PFSK-1 (cell line): Measurements from ENCODE around the gene VAV3.

Source experiments
- FOXP2 ChIP-seq: optimal IDR thresholded peaks from 2 replicates; pipeline ENCODE3; 2011; ENCODE audit warnings: borderline replicate concordance, control low read depth, inconsistent platforms; ENCODE audit not compliant: insufficient read depth; ENCODE audit errors: extremely low read length, extremely low read depth
- POLR2AphosphoS5 ChIP-seq: IDR thresholded peaks from 2 replicates; pipeline ENCODE4 v1.6.1; 2012; ENCODE audit warnings: low read depth, mild to moderate bottlenecking, control low read depth, low read length, moderate library complexity
- SIN3A ChIP-seq: IDR thresholded peaks from 2 replicates; pipeline ENCODE4 v1.6.1; 2012; ENCODE audit warnings: mild to moderate bottlenecking, low read length, moderate library complexity, borderline replicate concordance; ENCODE audit not compliant: insufficient read depth
- TAF1 ChIP-seq: IDR thresholded peaks from 2 replicates; pipeline ENCODE4 v1.6.1; 2012; ENCODE audit warnings: low read length, control low read depth, borderline replicate concordance; ENCODE audit not compliant: insufficient read depth
- TF ChIP-seq, protein P1 (sequence below), 2 experiments: IDR thresholded peaks; 2 replicates each; pipeline versions ENCODE4 v1.6.1 to v1.8.0; 2011 to 2012; ENCODE audit warnings: low read depth in 2 of 2, low read length in 2 of 2, control low read depth in 1 of 2, inconsistent platforms in 1 of 2, mild to moderate bottlenecking in 1 of 2, moderate library complexity in 1 of 2; ENCODE audit not compliant: insufficient read depth in 1 of 2

Gene VAV3

DNA sequence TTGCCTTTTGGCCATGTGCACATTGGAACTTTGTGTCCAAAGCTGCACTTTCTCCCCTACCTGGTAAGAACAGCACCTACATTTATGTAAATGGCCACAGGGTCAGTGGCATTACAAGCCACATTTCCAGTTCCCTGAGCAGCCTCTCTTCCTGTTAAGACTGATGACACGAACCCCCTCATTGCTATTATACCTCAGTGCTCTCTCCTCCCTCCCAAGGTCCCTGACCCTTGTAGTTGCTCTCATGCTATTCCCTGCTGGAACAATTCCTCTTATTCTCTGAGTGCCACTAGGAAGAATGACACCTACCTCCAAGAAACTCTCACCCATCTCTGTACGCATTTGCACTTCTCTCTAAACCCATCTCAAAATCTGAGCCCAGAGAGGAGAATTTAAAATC is 14.9 kb upstream of the VAV3 start:
- no peak for TF ChIP-seq TAF1
- TF ChIP-seq, protein P1, sequence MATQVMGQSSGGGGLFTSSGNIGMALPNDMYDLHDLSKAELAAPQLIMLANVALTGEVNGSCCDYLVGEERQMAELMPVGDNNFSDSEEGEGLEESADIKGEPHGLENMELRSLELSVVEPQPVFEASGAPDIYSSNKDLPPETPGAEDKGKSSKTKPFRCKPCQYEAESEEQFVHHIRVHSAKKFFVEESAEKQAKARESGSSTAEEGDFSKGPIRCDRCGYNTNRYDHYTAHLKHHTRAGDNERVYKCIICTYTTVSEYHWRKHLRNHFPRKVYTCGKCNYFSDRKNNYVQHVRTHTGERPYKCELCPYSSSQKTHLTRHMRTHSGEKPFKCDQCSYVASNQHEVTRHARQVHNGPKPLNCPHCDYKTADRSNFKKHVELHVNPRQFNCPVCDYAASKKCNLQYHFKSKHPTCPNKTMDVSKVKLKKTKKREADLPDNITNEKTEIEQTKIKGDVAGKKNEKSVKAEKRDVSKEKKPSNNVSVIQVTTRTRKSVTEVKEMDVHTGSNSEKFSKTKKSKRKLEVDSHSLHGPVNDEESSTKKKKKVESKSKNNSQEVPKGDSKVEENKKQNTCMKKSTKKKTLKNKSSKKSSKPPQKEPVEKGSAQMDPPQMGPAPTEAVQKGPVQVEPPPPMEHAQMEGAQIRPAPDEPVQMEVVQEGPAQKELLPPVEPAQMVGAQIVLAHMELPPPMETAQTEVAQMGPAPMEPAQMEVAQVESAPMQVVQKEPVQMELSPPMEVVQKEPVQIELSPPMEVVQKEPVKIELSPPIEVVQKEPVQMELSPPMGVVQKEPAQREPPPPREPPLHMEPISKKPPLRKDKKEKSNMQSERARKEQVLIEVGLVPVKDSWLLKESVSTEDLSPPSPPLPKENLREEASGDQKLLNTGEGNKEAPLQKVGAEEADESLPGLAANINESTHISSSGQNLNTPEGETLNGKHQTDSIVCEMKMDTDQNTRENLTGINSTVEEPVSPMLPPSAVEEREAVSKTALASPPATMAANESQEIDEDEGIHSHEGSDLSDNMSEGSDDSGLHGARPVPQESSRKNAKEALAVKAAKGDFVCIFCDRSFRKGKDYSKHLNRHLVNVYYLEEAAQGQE (IDR thresholded peaks at IDR 0.05; ENCODE audit: insufficient read depth in 1 of 2, low read depth in 2 of 2, low read length in 2 of 2), result no peak
- TF ChIP-seq FOXP2, result no peak
- TF ChIP-seq POLR2AphosphoS5, result no peak
- no peak for TF ChIP-seq SIN3A

DNA sequence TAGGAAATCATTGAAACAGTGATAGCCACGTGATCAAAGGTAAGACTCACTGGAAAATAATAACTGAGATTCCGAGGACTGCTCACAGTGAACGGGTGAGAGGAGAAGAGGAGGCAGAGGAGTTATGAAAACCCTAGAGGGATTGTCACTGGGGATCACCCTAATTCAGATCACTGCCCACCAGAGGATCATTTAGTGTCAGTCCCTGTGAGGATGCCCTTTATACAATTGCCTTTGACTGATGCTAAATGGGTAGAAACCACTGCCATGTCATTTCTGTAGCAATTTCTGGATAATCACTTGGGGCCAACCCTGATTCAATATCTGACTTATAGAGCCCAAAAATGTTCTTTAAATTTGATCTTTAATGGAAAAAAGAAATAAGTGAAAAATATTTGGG is 14.1 kb upstream of the VAV3 start:
- TF ChIP-seq TAF1 (no peak), SIN3A (no peak), POLR2AphosphoS5 (no peak), FOXP2 (no peak)
- TF ChIP-seq, protein P1 (IDR thresholded peaks at IDR 0.05; ENCODE audit: insufficient read depth in 1 of 2, low read depth in 2 of 2, low read length in 2 of 2), result no peak

GRCh38 chr1:107976836-107977235 is 11.9 kb upstream of the VAV3 start:
- TF ChIP-seq, protein P1 (IDR thresholded peaks at IDR 0.05; ENCODE audit: insufficient read depth in 1 of 2, low read depth in 2 of 2, low read length in 2 of 2), result no peak
- TF ChIP-seq TAF1, result no peak

- TF ChIP-seq, protein P1 (IDR thresholded peaks at IDR 0.05; ENCODE audit: insufficient read depth in 1 of 2, low read depth in 2 of 2, low read length in 2 of 2), result no peak
- TF ChIP-seq FOXP2, result no peak
- TF ChIP-seq TAF1, result no peak
- no peak for TF ChIP-seq SIN3A
- no peak for TF ChIP-seq POLR2AphosphoS5
Observed at GRCh38 chr1:107976431-107976830, 11.5 kb upstream of the VAV3 start.

- no peak for TF ChIP-seq POLR2AphosphoS5
- no peak for TF ChIP-seq SIN3A
- TF ChIP-seq, protein P1 (IDR thresholded peaks at IDR 0.05; ENCODE audit: insufficient read depth in 1 of 2, low read depth in 2 of 2, low read length in 2 of 2), result no peak
- no peak for TF ChIP-seq TAF1
- no peak for TF ChIP-seq FOXP2
Observed at GRCh38 chr1:107975851-107976250, 10.9 kb upstream of the VAV3 start.
